NK-92 treated with Interleukin-12 subunit alpha and Interleukin-12 subunit beta, amount 100 ng/mL, for 24 hours (cell line): ENCODE results near the gene TAF7.
A peak's percentile ranks its signal among the peaks of the same experiment; 100 is the strongest.
"Not testable (repeated sequence)": the region's sequence is repeated elsewhere in the genome, so short reads cannot be mapped to it uniquely, and the experiment has no call there.

Experiments used
- DNase-seq: peaks from one replicate; lab custom pipeline; 2025; lab: John Stamatoyannopoulos, UW

Gene TAF7

DNA sequence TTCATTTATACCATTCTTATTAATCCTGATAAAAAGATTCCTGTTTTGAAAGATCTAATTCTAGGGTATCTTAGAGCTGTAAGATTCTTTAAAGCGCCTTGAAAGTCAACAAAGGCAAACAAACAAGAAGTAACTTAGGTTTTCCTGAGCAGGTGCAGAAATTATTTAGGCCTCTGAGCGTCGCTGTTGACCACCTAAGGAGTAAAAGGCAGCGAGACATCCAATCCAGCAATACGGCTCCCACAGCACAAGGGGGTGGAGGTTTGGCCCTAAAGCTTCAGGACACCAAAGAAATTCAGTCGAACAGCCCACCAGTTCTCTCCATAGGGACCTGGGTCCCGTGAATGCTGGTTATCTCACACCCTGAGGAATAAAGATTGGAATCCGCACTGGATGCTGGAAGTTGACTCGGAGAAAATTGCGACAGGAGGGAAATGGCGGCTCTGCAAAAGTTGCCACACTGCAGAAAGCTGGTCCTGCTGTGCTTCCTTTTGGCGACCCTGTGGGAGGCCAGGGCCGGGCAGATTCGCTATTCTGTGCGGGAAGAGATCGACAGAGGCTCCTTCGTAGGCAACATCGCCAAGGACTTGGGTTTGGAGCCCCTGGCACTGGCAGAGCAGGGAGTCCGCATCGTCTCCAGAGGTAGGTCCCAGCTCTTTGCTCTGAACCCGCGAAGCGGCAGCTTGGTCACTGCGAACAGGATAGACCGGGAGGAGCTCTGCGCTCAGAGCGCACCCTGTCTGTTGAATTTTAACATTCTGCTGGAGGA, 18.1 kb upstream of the TAF7 start, which contains the start of gene PCDHGA2:
PCDHGA2 (plus strand) TSS at position 223 of the 769 bp plus-strand sequence.
- no peak for DNase-seq

DNA sequence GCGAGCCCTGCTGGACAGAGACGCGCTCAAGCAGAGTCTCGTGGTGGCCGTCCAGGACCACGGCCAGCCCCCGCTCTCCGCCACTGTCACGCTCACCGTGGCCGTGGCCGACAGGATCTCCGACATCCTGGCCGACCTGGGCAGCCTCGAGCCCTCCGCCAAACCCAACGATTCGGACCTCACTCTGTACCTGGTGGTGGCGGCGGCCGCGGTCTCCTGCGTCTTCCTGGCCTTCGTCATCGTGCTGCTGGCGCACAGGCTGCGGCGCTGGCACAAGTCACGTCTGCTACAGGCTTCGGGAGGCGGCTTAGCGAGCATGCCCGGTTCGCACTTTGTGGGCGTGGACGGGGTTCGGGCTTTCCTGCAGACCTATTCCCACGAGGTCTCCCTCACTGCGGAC, 12.0 kb upstream of the TAF7 start:
- DNase-seq: not testable (repeated sequence)

DNA sequence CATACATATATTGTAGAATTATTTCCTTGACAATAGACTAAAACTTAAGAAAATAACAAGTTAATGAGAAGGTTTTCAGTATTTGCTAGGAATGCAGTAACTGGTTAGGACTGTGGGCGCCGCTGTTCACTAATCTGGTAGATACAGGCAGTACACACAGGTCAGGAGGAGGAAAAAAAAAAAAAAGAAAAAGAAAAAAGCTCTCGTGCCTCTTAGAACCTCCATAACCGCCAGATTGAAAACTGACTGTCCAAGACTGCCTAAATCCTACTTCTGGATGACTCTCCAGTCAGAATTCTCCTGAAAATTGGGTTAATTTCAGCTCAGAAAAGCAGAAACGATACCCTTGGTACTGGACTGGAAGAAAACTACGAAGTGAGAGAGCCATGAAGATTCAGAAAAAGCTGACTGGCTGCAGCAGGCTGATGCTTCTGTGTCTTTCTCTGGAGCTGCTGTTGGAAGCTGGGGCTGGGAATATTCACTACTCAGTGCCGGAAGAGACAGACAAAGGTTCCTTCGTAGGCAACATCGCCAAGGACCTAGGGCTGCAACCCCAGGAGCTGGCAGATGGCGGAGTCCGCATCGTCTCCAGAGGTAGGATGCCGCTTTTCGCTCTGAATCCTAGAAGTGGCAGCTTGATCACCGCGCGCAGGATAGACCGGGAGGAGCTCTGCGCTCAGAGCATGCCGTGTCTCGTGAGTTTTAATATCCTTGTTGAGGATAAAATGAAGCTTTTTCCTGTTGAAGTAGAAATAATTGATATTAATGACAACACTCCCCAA, 9.9 kb upstream of the TAF7 start, which contains the start of gene PCDHGA1:
PCDHGA1 (plus strand) TSS at position 216 of the 782 bp plus-strand sequence.
- peak; percentile 22 for DNase-seq

DNA sequence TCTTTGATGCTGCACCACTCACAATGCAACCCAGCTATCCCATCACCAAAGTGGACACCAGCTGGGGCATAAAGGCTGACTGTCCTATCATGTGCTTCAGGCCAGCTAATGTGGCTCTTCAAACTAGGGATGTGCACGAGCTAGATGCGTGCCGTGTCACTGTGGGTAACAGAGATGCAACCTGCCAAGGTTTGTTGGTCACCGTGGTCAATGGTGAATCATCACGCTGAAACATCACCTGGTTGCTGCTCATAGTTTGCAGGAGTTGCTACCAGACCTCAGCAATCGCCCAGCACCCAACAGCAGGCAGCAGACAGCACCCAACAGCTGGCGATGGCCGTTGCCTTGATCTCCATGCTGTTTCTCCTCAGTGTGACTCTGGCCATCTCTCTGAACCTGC, 7.6 kb upstream of the TAF7 start:
- peak; percentile 65 for DNase-seq

GRCh38 chr5:141326088-141326854, 5.7 kb upstream of the TAF7 start:
- DNase-seq: no peak

DNA sequence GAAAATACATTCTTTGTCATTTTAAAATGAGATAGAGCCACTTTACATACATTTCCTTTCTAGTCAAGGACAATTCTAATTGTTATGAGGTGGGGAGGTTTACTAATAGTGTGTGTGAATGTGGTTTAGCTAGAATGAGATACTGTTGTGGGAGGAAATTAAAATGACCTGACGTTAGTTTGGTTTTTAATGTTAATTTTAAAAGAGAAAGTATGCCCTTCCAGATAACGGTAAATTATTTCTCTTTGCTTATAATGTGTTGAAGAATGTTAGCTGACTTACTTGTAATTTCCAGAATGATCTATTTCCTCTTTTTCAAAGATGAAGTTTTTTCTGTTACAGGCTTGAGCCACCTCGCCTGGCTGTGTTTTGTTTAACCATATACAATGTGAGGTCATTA, 1.7 kb upstream of the TAF7 start:
- DNase-seq: no peak

DNA sequence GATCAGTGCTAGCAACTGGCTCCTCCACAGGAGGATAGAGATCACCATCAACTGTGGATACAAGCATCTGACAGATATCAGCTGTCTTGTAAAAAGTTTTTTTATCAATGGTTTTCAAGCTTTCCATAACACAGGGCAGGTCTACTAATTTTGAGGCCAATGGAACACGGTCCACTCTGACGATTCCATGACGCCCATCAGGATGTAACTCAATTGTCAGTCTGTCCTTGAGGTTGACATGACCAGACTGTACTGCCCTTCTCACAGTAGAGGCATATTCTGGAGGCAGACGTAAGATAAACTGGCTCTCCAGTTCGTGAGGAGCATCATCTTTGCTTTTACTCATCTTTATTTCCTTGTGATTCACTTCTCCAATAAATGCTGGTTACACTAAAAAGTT, 885 bp downstream of the TAF7 start:
- no peak for DNase-seq

DNA sequence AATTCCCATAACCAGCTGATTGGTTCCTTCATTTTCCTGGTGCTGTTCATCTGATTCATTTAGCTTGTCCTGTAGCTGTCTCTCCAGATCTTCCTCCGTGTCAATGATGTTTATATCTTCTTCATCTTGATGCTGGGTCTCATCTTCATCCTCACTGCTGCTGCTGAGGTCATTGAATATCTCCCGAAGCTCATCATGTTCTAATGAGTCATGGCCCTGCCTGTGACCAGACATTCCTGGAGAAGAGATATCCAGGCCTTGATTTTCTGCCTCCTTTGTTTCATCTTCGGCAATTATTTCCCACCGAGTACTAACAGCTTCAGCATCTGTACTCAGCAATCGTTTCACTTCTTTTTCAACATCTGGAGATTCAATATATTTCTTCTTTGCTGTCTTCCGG, 1.4 kb downstream of the TAF7 start:
- DNase-seq: no peak

- not testable (repeated sequence) for DNase-seq
Measured at GRCh38 chr5:141316963-141317362, 3.6 kb downstream of the TAF7 start.

DNA sequence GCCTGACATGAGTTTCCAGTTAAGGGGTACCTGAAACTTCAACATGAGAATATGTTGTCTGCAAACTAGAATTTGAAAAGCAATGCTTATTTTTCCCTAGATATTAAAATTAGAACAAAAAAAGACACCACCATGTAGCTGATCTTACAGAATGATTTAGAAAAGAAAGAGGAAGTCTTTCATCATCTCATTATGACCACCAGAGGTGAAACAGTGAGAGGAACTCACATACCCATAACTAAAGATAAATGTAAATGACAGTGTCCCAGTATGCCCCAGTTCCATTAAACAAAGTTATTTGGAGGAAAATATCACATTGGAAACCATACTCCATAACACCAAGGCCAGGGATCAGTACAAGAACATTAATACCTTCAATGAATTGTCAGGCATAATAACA, 6.9 kb downstream of the TAF7 start:
- DNase-seq: no peak

GRCh38 chr5:141306630-141307029, 14.0 kb downstream of the TAF7 start:
- DNase-seq: no peak

GRCh38 chr5:141303756-141304155, 16.8 kb downstream of the TAF7 start, which contains the start of gene SLC25A2:
TSS of gene SLC25A2 (minus strand) at chr5:141304049. CDS start at chr5:141303865, 184 bp downstream.
- no peak for DNase-seq

GRCh38 chr5:141298376-141298775, 22.2 kb downstream of the TAF7 start:
- no peak for DNase-seq

- DNase-seq: no peak
Measured at GRCh38 chr5:141272906-141273305, 47.7 kb downstream of the TAF7 start.

DNA sequence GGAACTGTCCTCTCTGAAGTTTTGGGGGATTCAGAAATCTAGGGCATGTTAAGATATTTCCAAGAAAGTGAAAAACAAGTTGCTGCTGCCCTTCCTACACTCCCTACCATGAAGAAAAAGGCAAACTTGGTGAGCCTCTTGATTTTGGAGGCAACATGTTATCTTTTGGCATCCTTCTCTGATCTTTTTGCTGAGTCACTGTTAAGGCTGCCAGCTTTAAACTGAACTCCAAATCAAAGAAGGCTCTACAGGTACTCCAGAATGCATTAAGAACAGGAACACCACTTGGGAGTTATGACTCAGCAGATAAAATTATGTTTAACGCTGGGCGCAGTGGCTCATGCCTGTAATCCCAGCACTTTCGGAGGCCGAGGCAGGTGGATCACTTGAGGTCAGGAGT, 51.4 kb downstream of the TAF7 start:
- DNase-seq: no peak
